Skeletal muscle tissue (tissue), 4 donors: Measurements from ENCODE around the gene ADAT3. TPM values are rescaled to one million over a fixed set of nuclear protein-coding genes. Genes with fewer than 3 reads are reported as not detected.
A peak's percentile ranks its signal among the peaks of the same experiment; 100 is the strongest.
"Not testable (repeated sequence)": the region's sequence is repeated elsewhere in the genome, so short reads cannot be mapped to it uniquely, and the experiment has no call there.

Experiments used
- H3K27ac ChIP-seq: one replicate; pipeline ENCODE4 v1.7.0; 2013; ENCODE audit warnings: mild to moderate bottlenecking, low read depth, low read length, inconsistent platforms
- H3K27me3 ChIP-seq, 3 donors: one replicate each; pipeline ENCODE4 v1.7.0; 2013; ENCODE audit warnings: low read length in 3 of 3; ENCODE audit not compliant: control insufficient read depth in 3 of 3, insufficient read depth in 3 of 3
- H3K36me3 ChIP-seq, 3 donors: one replicate each; pipeline ENCODE4 v1.7.0; 2013; ENCODE audit warnings: low read length in 3 of 3; ENCODE audit not compliant: control insufficient read depth in 3 of 3, insufficient read depth in 3 of 3
- H3K4me1 ChIP-seq, 3 donors: one replicate each; pipeline ENCODE4 v1.7.0; 2013; ENCODE audit warnings: low read length in 3 of 3, mild to moderate bottlenecking in 3 of 3; ENCODE audit not compliant: control insufficient read depth in 3 of 3, insufficient read depth in 3 of 3
- H3K4me3 ChIP-seq, 3 donors: one replicate each; pipeline ENCODE4 v1.7.0; 2013; ENCODE audit warnings: low read length in 3 of 3
- H3K9ac ChIP-seq, 3 donors: one replicate each; pipeline ENCODE4 v1.7.0; 2013; ENCODE audit warnings: low read length in 3 of 3, mild to moderate bottlenecking in 3 of 3, moderate library complexity in 2 of 3, low read depth in 1 of 3
- H3K9me3 ChIP-seq, 3 donors: one replicate each; pipeline ENCODE4 v1.7.0; 2013; ENCODE audit warnings: low read length in 3 of 3; ENCODE audit not compliant: control insufficient read depth in 3 of 3
- total RNA-seq: library from RNA; depleted of rRNA; stranded (reverse); fragments of >200 nt; gene quantifications from one replicate; pipeline ENCODE4 v1.2.3, GENCODE V29; 2014
- donor health status: Osteomylitis.

ADAT3 gene
- total RNA-seq, 1 donor from 2014 or later = 1.0 TPM

GRCh38 chr19:1875646-1876495 lies 29.3 kb upstream of the ADAT3 start:
- Histone ChIP-seq H3K4me3 (peak overlapping the region; percentile 86 to 96 (median 94)), H3K9ac (peak overlapping the region; percentile 85 to 95 (median 91)), H3K4me1 (peaks cover 36 to 40% (median 37%) of the 10 kb centered on the region in 3 donors), H3K27me3 (no peaks in the 10 kb centered on the region), H3K36me3 (peaks cover 0 to 6% (median 4%) of the 10 kb centered on the region in 3 donors), H3K27ac (peak overlapping the region; percentile 81), H3K9me3 (no peaks in the 10 kb centered on the region)

DNA sequence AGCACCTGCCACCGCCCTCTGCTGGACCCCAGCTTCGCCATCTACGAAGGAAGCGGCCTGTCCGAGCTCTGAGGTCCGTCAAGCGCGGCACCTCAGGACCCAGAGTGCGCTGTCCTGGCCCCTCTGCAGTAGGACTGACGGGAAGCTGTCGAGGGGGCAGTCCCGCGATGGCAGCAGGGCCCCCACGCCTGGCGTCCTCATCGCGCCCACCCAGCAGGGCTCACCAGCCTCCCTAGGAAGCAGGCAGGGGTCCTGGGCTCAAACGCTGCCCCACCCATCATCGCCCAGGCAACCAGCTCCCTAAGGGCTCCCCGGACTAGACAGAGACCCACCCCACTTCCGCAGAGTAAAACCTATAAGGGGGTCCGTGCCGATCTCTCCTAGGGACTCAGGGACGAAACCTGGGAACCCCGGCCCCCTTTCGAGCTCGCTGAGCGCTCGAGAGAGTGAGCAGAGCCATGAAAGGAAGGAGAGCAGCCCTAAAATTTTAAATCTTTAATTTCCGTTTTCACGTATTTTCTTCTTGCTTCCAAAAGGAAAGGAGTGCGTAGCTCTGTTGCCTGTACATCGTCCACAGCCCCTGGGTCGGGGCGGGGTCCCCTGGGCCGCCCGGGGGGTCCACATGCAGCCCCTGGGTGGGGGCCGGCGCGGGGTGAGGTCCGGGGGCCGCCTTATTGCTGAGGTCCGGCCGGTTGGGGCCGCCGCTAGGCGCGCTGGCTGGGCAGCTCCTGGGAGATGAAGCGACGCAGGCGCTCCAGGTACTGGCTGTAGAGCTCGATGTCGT lies 28.5 kb upstream of the ADAT3 start:
- peak overlapping the region; percentile 86 to 96 (median 94) for H3K4me3 ChIP-seq
- not testable (repeated sequence) for H3K36me3 ChIP-seq, H3K27me3 ChIP-seq, H3K9me3 ChIP-seq
- peak overlapping the region; percentile 84 to 95 (median 85) for H3K9ac ChIP-seq
- peak overlapping the region; percentile 81 for H3K27ac ChIP-seq
- H3K4me1 ChIP-seq = peaks cover 36 to 42% (median 37%) of the 10 kb centered on the region in 3 donors

GRCh38 chr19:1877280-1877660 lies 27.9 kb upstream of the ADAT3 start:
- not testable (repeated sequence) for H3K36me3 ChIP-seq, H3K9ac ChIP-seq, H3K27me3 ChIP-seq, H3K27ac ChIP-seq, H3K9me3 ChIP-seq, H3K4me3 ChIP-seq
- H3K4me1 ChIP-seq = peaks cover 35 to 47% (median 36%) of the 10 kb centered on the region in 3 donors

DNA sequence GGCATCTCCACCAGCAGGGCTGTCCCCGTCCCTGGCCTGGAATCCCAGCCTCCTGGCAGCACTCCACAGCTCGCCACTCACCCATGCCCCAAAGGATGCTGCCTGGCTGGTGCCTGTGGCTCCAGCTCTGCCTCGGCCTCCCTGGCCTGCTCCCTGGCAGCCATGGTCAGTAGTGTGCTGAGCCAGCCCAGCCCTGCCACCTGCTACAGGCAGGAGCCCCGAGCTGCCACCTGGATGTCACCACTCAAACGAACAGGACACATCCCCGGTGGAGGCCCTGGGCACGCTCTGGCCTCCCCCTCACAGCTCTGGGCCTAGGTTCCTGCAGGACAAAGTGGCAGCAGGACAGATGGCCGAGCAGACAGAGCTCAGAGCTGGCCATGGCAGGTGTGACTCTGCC lies 26.6 kb upstream of the ADAT3 start:
- not testable (repeated sequence) for H3K27me3 ChIP-seq, H3K27ac ChIP-seq, H3K36me3 ChIP-seq, H3K9ac ChIP-seq, H3K4me3 ChIP-seq, H3K9me3 ChIP-seq
- peaks cover 36 to 47% (median 41%) of the 10 kb centered on the region in 3 donors for H3K4me1 ChIP-seq

GRCh38 chr19:1879982-1880381 lies 25.2 kb upstream of the ADAT3 start:
- H3K9me3 ChIP-seq, H3K27me3 ChIP-seq, H3K27ac ChIP-seq, H3K36me3 ChIP-seq, H3K4me3 ChIP-seq, H3K9ac ChIP-seq: not testable (repeated sequence)
- H3K4me1 ChIP-seq = peaks cover 37 to 51% (median 39%) of the 10 kb centered on the region in 3 donors

- H3K9me3 ChIP-seq = no peaks in the 10 kb centered on the region
- H3K36me3 ChIP-seq = peaks cover 0 to 4% (median 2%) of the 10 kb centered on the region in 3 donors
- H3K27me3 ChIP-seq = no peaks in the 10 kb centered on the region
- no peak overlapping the region for H3K27ac ChIP-seq
- no peak overlapping the region for H3K4me3 ChIP-seq
- peak overlapping the region in 1 of 3 donors; percentile 57 for H3K9ac ChIP-seq
- H3K4me1 ChIP-seq = peaks cover 33 to 49% (median 35%) of the 10 kb centered on the region in 3 donors
Observed at GRCh38 chr19:1880611-1881392, 24.4 kb upstream of the ADAT3 start.

DNA sequence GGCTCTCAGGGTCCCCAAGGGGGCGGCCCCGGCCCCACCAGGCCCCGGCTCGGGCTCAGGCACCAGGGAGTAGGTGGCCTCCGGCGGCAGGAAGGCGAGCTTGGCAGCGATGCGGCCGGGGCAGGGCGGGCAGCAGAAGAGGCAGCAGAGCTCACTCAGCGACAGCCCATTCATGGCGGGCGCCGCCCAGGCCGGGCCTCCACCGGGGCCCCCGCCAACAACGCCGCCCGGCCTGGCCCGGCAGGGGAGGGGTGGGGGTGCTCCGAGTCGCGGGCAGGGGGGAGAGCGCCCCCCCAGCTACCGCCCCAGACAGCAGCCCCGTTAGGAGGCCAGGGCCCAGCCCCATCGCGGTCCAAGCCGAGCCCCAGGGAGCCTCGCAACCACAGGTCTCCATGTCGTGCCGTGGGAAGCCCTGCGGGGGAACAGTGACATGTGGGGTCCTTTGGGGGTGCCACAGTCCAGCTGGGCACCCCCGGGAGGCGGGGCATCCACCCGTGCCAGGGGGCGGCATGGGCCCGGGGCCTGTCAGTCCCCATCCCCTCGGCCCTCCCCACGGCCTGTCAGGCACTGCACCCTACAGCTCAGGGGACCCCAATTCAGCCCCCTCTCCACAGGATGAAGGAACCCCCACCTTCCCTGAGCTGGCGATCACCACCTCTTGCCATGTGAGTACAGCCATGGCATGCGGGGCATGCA lies 23.7 kb upstream of the ADAT3 start:
- peak overlapping the region in 1 of 3 donors; percentile 16 for H3K9ac ChIP-seq
- H3K9me3 ChIP-seq, H3K4me3 ChIP-seq, H3K27me3 ChIP-seq, H3K36me3 ChIP-seq: not testable (repeated sequence)
- peak overlapping the region; percentile 69 for H3K27ac ChIP-seq
- peaks cover 29 to 44% (median 30%) of the 10 kb centered on the region in 3 donors for H3K4me1 ChIP-seq

DNA sequence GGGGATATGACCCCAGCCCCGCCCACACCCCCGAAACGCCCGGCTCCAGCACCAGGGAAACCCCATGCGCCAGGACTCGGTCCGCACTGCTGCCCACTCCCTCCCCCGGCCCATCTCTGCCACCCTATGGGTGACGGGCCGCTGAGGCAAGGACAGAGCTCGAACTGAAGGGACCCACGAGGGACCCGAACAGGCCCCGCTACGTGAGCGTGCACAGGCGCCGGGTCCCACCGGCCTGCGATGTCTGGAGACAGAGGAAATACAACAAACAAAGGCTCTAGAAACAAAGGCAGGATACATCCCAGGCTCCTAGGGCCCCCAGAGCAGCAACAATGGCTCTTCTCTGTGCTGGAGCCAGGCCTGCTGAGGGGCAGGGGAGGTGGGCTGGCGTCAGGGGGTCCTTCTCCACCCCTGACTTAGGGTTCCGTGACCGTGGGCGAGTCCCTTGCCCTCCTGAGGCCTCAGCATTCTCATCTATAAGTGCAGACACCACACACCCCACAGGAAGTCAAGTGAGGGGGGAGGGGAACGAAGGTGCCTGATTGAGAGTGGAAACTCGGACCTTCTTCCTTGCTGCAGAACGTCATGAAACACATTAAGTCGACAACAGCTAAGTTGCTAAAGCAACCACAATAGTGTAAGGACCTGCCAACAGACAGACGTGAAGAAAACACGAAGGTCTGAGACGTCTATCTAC lies 23.0 kb upstream of the ADAT3 start:
- peak overlapping the region in 1 of 3 donors; percentile 90 for H3K9ac ChIP-seq
- H3K4me3 ChIP-seq = peak overlapping the region in 2 of 3 donors; percentile 56 to 89
- H3K27me3 ChIP-seq = no peaks in the 10 kb centered on the region
- H3K36me3 ChIP-seq = peaks cover 0 to 4% (median 2%) of the 10 kb centered on the region in 3 donors
- peaks cover 28 to 42% (median 28%) of the 10 kb centered on the region in 3 donors for H3K4me1 ChIP-seq
- H3K9me3 ChIP-seq = no peaks in the 10 kb centered on the region
- peak overlapping the region; percentile 69 for H3K27ac ChIP-seq
